ENCODE measurements around the gene GLRB.

DNA sequence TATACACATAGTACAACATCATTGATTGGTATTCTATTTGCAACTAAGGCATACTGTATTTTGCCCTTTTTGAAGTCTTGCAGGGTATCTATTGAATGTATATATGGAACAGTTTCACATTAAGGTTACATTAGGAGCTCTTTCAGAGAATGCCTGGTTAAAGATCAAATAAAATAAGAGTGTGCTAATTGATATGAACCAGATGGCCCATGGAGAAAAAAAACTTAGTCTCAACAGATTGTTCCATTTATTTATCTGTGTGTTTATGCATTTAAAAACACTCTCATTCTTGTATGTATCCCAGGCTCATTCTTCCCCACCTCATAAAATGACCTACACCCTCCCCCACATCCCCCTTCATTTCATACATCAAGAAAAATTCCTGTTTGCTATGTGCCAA is 109.4 kb downstream of the GLRB start:
- TF ChIP-seq, protein P1, sequence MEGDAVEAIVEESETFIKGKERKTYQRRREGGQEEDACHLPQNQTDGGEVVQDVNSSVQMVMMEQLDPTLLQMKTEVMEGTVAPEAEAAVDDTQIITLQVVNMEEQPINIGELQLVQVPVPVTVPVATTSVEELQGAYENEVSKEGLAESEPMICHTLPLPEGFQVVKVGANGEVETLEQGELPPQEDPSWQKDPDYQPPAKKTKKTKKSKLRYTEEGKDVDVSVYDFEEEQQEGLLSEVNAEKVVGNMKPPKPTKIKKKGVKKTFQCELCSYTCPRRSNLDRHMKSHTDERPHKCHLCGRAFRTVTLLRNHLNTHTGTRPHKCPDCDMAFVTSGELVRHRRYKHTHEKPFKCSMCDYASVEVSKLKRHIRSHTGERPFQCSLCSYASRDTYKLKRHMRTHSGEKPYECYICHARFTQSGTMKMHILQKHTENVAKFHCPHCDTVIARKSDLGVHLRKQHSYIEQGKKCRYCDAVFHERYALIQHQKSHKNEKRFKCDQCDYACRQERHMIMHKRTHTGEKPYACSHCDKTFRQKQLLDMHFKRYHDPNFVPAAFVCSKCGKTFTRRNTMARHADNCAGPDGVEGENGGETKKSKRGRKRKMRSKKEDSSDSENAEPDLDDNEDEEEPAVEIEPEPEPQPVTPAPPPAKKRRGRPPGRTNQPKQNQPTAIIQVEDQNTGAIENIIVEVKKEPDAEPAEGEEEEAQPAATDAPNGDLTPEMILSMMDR (IDR thresholded peaks at IDR 0.05; ENCODE audit: insufficient read depth, low read length, poor library complexity, severe bottlenecking) = no peak
- TF ChIP-seq EZH2phosphoT487 (conservative IDR thresholded peaks at IDR 0.05; ENCODE audit: low read length) = no peak
